Measurements from ENCODE around the gene ICA1L.

Gene ICA1L

DNA sequence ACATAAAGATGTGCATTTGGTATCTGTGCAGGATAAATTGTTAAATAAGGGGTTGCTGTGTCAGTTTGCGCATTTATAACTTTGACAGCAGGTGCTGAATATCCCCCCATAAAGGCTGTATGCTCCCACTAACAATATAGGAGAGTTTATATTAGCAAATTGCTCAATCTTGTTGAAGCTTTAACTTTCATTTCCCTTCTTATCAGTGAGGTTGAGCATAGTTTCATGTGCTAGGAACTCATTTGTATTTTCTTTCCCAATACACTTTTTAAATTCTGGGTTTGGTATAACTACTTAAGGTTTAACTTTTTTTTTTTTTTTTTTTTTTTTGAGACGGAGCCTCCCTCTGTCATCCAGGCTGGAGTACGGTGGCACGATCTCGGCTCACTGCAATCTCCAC is 147.8 kb downstream of the ICA1L start:
- FAIRE-seq, result no peak

Data from G401.6 (cell line).